GM20431 (cell line): ENCODE results near the gene TBRG1.

Source experiments
- in situ Hi-C: fragments of 300-500 bp; cut with MseI, MboI; formaldehyde crosslinking; loops from one replicate; pipeline ENCODE4 v1.15.0; 2020; ENCODE audit warnings: low sequenced_read_pairs; ENCODE audit not compliant: unreplicated experiment

TBRG1 gene

DNA sequence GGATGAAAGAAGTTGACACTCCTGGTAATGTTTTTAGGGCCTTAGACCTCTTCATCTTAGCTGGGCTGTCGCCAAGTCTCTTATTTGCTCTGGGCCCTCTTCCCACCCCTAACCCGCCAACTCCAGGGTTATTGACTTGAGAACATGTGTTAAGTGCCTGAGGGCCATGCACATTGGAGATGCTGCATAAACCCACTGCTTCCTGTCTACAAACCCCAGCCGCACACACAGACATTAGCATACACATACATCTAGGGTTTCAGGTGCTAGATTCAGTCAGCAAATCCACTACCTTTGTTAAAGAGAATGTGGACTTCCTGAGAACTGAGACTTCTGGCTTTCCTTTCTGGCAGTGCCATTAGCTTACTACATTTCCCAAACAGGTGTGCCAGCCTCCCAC lies 10.6 kb upstream of the TBRG1 start:
- in situ Hi-C loops: no loop called here

DNA sequence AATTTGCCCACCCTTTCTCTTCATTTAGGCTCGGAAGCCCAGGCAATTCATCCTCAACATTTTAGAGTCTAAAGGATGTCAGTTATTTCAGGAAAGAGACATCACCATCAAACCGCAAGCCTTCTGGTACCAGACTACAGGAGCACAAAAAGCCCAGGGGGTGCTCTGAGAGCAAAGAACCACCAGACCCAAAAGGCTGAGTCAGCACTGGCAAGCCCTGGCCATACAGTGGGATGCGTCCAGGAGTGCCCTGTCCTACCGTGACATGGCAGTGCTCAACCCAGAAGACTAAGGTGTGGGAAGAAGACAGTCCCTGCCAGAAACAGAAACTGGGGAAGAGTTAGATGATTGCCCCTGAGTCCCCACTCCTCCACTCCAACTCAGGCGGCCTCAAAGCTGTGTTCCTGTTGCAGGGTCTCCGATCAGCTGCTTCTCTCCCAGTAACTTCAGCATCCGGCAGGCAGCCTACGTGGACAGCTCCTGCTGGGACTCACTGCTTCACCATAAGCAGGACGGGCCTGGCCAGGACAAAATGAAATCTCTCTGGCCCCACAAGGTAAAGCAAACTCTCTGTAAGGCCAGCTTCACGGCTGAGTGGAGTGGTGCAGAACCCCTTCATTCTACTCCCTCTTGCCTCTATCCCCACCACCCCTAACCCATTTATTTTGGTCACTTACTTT lies 10.0 kb upstream of the TBRG1 start:
- in situ Hi-C loops: no loop called here

DNA sequence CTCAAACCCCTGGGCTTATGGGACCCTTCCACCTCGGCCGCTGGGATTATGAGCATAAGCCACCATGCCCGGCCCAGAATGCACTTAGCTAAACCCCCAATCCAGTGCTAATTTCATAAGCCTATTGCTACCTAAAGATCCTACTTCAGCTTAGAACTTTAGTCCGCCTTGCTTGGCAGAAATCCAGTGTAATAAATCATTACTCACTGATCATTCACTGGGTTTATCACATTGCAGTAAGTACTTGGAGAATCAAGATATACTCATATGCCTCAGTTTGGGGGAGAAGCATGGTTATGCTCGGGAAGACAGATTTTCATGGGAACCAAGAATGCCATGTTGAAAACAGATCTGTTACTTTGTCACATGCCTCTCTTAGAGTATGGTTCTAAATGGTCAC lies 3.8 kb upstream of the TBRG1 start:
- in situ Hi-C loops: no loop called here

DNA sequence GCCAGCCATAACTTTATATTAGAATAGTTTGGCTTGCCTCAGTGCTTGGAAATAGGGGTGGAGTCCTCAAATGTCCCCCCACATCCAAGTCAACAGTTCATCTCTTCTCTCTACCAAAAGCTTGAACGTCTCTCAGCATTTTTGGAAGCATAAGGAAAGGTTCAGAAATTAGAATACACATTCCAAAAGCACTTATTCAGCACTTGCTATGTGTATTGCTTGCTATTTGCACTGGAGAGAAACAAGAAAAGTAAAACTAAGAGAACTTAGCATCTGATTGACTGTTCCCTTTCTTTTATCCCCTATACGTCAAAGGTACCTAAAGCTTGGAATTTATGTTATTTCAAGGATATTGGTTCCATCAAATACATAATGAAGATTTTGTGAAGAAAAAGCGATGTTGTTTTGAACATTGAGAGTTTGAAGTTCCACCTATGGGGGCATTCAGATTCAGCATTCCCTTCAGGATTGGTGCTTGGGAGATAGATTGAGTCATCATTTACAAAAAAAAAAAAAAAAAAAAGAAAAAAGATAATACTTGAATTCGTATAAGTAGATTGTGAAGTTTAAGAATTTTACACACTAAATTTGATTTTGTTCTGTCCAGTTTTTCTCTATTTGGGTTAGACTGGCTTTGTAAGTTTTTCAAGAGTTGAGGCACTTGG lies 1.3 kb downstream of the TBRG1 start:
- in situ Hi-C loops: no loop called here

DNA sequence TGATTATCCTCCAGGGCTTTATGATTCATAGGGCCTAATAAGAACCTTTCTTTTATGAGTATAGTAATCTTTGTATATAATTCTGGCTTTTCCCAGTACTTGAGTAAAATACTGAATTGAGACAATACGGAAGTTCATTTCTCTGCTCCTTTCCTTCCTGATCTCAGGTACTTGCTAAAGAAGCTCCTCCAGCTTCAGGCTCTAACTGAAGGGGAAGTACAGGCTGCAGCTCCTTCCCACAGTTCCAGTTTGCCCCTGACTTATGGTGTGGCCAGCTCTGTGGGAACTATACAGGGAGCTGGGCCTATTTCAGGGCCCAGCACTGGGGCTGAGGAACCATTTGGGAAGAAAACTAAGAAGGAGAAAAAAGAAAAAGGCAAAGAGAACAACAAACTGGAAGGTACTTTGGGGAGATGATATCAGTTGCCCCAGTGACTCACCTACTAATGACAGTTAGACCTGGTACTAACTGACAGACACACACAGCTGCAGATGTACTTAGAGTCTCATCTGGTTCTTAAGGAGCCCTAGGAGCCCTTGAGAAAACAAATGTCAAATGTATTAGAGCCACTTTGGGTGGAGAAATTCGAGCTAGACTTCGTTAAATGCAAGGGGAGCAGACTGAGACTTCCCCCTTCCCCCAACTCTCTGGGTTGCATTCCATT lies 3.0 kb downstream of the TBRG1 start:
- in situ Hi-C loops: no loop called here

DNA sequence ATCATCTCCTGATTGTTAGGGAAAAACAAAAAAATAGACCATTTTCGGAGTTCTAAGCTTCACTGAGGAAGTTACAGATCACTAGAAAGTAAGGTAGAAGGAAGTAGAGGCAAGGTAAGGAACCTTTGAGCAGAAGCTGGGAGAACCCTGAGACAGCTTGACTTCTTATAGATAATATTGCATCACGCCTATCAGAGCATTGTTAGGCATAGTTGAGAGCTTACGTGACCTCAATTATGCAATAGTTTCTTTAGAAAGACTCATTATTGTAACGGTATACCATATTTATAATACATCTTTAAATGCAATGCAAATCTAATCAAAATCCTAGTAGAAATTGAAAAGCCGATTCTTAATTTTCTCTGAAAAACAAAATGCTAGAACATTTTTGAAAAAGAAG lies 4.9 kb downstream of the TBRG1 start:
- in situ Hi-C loops: no loop called here

DNA sequence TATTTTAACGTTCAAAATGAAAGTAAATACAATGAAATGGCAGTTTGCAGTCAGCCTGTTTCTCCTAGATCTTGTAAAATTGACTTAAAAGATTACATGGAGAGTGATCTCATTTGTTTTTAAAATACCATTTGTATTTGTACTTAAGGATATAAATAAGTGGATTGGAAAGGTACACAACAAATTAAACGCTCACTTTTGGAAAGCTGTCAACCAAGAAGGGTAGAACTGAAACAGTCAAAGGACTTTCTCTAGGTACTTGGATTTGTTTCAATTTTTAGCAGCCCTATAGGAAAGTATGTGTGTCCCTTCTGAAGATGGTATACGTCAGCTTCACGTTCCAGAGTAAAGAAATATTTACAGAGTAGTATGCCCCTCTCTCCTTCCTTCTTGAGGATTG lies 7.3 kb downstream of the TBRG1 start:
- in situ Hi-C loops: no loop called here

DNA sequence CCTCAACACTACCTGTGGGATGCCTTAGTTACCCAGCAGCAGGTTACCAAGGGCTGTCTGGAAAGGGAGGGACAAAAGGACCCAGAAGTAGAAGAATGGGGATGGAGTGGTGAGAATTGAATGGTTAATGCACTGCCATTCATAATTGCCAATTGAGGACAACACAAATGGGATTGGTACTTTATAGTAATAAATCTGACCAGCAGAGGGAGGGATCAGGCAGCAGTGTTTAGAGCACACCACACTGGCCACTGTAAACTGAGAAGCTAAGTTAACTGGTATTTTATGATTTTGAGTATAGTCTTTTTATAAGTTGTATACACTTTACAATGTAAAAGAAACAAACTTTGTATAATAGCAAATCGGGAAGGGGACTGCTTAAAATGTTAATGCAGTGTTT lies 10.7 kb downstream of the TBRG1 start:
- in situ Hi-C loops: no loop called here

DNA sequence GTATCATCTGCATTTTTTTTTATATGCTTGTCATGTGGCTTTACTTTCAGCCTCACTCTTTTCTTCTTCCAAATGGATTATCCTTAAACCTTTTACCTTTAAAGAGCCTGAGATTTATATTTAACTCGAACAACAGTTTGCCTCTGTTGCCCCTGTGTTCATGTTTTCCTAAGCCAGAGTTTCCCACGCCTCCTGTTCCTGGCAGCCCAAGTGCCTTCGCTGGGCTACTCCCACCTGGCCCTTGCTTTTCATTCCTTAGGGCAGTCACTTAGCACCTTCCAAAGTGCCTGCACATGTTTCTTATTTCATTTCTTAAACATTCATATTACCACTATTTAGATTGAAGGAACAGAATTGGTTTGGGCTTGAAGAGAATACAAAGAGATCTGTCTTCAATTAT lies 13.3 kb downstream of the TBRG1 start:
- in situ Hi-C loops: no loop called here

DNA sequence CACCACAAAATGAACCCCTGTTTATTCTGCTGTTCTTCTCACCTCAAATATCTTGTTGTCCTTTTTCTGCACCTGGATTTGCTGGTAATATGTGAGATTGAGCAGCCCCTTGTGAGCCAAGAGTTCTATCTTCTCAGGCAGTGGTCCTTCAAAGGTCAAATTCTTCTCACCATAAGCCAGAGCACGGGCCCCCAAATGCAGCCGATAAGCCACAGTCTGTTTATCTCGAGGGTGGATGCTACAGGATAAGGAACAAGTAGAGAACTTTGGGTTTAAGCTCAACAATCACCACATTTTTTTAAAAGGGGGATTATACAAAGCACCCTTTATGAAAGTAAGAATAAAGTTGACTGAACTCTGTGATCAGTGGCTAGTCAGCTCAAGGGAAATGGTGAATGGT lies 15.8 kb downstream of the TBRG1 start:
- in situ Hi-C loops: no loop called here

DNA sequence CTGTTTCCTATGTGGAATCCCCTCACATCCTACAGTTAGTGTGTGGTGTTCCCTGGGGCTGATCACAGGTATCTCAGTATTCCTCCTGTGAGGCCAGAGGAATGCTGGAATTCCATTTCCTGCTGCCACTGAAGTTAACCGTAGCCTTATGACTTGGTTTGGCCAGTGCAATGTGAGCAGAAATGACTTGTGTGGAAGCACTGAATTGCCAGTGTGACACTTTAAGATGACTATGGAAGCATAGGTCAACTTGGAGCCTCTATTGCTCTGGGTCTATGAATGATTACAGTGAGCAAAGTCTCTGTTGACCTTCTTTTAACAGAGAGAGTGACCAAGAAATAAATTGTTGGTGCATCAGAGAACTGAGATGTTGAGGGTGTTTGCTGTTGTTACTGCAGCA lies 16.5 kb downstream of the TBRG1 start:
- in situ Hi-C loops: no loop called here

DNA sequence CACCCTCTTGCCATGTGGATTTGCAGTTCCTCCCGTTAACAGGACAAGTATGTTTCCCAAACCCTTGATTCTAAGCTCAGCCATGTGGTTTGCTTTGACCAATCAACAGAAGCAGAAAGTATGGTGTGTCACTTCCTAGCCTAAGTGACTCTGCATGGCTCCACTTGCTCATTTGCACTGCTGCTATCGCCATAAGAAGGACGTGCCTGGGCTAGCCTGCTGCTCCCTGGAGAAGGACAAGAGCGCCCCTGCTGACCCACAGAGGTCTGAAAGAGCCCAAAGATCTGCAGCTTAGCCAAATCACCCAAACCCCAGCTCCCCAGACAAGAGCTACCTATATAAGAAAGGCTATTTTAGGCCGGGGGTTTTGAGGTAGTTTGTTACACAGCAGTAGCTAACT lies 18.0 kb downstream of the TBRG1 start:
- in situ Hi-C loops: no loop called here

DNA sequence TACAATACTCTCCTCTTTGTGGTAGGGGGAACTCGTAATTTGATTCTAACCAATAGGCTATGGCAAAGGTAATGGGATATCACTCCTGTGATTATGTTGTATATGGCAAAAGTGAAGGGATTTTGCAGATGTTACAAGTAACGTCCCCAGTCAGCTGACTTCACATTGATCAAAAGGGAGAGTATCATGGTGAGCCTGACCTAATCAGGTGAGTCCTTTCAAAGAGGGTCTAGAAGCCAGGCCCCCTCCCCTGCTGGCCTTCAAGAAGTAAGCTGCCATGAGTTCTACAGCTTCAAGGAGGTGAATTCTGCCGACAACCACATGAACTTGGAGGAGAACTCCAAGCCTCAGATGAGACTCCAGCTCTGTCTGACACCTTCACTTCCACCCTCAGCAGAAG lies 20.0 kb downstream of the TBRG1 start:
- in situ Hi-C loops: no loop called here

DNA sequence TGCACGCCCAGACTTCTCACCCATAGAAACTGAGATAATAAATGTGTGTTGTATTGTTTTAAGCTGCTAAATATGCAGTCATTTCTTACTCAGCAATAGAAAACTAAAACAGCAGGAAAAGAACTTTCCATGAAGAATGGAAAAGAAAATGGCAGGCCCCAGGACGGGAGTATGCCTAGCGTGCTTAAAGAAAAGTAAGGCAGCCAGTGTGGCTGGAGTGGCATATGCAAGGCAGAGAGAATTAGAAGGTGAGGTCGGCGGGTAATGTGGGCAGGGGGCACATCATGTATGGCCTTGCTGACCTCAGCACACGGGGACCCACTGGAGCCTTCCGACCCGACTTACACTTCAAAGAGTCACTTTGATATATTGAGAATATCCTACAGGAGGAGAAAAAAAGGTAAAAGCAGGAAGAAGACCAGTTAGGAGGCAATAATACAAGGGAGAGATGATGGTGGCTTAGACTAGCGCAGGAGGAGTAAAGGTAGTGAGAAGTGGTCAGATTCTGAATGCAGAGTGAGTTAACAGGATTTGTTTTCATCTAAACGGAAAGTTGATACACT lies 20.5 kb downstream of the TBRG1 start:
- in situ Hi-C loops: no loop called here

DNA sequence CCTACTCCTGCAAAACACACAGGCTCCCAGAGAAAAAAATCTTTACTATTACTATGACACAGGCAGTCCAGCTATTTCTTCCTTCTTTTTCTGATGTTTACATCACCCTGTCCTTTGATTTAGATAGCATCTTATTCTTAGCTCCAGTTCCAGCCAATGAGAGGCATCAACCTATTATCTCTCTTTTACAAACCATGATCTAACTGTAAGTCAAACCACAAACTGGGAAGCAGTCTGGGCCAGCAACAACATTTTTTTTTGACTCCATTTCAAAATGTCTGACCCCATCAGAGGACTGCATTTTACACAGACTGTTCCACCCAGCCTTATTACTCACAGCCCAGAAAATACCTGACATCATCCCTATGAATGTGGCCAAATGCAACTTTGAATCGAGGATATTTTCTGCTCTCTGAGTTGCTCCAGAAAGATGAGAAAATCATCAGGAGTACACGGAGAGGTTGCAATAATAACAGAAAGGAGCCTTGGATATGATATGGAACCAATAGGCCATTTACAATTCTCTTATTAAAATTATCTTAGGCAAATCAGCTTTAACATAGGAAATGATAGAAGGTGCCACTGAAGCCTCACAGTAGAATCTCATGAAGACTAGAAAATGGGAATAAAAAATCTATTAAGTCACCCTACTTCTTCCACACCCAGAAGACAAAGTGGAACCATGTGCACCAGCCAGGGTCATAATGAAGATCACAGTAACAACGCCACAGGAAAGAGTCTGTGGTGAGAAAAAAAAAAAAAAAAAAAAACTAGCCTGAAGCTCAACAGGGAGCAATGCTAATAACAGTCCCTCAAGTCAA lies 21.2 kb downstream of the TBRG1 start:
- in situ Hi-C loops: no loop called here

DNA sequence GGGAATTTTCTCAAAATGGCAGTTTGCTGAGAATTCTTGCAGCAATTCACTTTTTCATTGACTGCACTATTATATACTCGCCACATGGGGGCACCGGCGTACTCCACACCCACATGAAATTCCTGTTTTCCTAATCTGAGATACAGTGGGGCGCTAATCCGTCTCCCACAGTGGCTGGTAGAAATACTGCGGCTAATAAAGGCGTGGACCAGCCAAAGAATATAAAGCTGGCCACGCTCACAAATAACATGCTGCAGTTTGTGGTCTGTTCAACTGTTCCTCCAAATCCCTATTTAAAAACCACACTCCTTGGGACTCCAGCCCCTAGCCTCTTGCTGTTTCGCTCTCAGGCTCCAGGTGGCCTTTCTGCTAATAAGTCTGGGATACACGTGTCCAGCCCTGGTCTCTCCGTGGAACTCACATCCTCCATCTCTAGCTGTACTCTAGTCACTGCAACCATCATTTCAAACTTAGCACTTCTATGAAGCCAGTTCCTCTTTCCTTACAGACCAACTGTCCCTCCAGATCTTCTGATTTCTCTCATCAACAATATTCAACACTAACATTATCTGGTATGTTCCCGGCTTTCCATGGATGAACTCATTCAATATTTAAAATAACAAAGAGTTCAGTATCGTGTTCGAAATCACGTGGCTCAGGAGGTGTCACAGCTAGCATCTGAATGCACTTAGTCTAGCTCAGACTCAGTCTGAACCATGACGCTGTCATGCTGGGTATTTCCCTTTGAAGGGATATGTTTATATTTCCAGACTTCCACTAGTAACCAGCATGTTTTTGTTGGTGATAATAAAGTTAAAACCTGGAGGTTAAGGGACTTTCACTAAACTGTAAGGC lies 22.0 kb downstream of the TBRG1 start:
- in situ Hi-C loops: no loop called here

DNA sequence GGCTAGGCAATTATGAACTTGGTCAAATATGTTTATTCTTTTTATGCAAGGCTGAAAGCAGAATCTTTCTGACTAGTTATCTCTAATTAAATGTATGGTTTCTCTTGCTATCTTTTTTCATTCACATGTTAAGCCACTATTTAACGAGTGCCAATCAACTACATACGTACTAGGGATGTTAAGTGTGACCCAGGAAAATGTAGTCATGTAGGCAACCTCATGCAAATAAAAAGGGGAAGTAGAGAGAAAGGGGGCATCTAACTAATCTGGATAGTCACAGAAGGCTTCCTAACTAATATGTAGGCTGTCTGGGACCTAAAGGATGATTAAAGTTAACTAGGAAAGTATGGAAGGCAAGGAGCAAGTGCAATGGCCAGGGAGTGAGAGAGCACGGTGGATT lies 23.5 kb downstream of the TBRG1 start:
- in situ Hi-C loops: no loop called here

DNA sequence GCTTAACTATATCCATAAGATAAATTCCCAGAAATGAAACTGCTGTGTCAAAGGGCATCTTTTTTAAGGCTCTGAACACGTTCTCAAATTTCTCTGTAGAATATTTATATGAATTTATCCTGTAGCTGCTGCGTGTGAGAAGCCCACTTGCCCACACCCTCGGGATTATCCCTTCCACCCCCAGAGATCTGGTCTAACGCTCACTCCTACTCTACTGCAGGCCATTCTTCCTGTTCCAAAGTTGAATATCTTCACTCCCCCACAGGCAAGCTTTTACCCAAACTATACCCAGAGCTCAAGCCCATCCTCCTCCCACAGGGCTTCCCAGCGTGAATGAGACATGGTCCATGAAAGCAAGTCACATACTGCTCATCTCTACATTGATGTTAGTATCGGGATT lies 25.9 kb downstream of the TBRG1 start:
- in situ Hi-C loops: no loop called here

DNA sequence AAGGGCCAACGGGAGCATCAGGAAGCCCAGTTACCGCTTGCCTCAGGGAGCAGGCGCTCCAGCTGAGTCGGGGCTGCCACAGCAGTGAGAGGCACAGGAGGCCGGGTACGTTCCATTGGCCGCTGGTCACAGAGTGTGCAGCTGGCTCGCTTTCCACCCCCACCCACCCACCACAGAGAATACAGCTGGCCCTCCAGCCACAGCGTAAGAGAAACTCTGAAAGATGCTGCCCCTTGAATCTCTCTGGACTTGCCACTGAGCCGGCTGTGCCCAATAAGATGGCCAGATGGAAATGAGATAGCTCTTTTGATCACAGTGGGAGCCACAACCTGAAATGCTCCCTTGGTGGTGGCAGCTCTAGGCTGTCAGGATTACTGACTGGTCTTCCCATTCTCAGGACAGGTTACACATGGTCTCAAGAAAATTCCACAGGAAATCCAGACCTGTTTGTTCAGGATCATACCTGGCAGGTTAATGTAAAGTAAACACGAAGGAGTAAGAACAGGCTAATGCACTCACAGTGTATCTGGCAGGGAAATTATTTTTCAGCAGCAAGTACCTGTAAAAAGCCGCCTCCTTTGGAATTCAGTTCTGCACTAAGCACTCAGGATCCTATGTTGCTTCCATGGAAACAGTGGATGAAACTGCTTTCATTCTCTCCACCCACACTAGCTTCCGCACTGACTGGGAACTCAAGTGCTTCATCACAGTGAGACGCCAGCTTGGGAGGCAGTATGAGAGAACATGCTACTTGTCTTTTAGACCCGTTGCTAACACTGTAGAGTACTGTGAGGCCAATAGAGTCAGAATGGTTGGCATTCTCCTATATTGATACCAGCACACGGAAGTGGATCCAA lies 34.3 kb downstream of the TBRG1 start:
- in situ Hi-C loops: loop anchor here (25.0 kb wide), 2 partner anchors 105 to 180 kb away; partner anchors contain the start of genes ESAM and VSIG2
